Trophoblast cell (in vitro differentiated cells and primary cell): ENCODE data around the gene LTF.

ENCODE experiments used
- DNase-seq, 2 donors: peaks; one replicate each; pipeline ENCODE4 v3.0.0-alpha.2; 2016
- H2AFZ ChIP-seq: 2 replicates; pipeline ENCODE4 v1.6.1; 2013; ENCODE audit warnings: low read length, moderate library complexity, mild to moderate bottlenecking; ENCODE audit not compliant: insufficient read depth, poor library complexity
- H2AK5ac ChIP-seq: 2 replicates; pipeline ENCODE4 v1.6.1; 2013; ENCODE audit warnings: mild to moderate bottlenecking, low read length
- H2BK120ac ChIP-seq: 2 replicates; pipeline ENCODE4 v1.6.1; 2013; ENCODE audit warnings: low read length, mild to moderate bottlenecking, moderate library complexity; ENCODE audit not compliant: insufficient read depth, poor library complexity
- H2BK12ac ChIP-seq: 2 replicates; pipeline ENCODE4 v1.6.1; 2013; ENCODE audit warnings: mild to moderate bottlenecking, low read length, moderate library complexity
- H2BK5ac ChIP-seq: 2 replicates; pipeline ENCODE4 v1.6.1; 2013; ENCODE audit warnings: low read length, low read depth, moderate library complexity, mild to moderate bottlenecking; ENCODE audit not compliant: poor library complexity
- H3K14ac ChIP-seq: 2 replicates; pipeline ENCODE4 v1.6.1; 2013; ENCODE audit warnings: mild to moderate bottlenecking, low read length
- H3K18ac ChIP-seq: 2 replicates; pipeline ENCODE4 v1.6.1; 2013; ENCODE audit warnings: mild to moderate bottlenecking, low read length
- H3K23ac ChIP-seq: 2 replicates; pipeline ENCODE4 v1.6.1; 2013; ENCODE audit warnings: low read length
- H3K27ac ChIP-seq: 2 replicates; pipeline ENCODE4 v1.5.1; 2013; ENCODE audit warnings: low read depth, mild to moderate bottlenecking, inconsistent platforms, low read length, moderate library complexity
- H3K27me3 ChIP-seq: 2 replicates; pipeline ENCODE4 v1.6.1; 2013; ENCODE audit warnings: inconsistent platforms, mild to moderate bottlenecking, low read length, moderate library complexity; ENCODE audit not compliant: insufficient read depth
- H3K36me3 ChIP-seq, 2 experiments: 1 replicate in 1 of 2; 2 replicates in 1 of 2; pipeline ENCODE4 v1.6.1; 2013; ENCODE audit warnings: low read length in 2 of 2, mild to moderate bottlenecking in 2 of 2, moderate library complexity in 1 of 2; ENCODE audit not compliant: insufficient read depth in 2 of 2, control insufficient read depth in 1 of 2
- H3K4ac ChIP-seq: 2 replicates; pipeline ENCODE4 v1.6.1; 2013; ENCODE audit warnings: low read depth, mild to moderate bottlenecking, low read length, moderate library complexity
- H3K4me1 ChIP-seq, 2 experiments: 1 replicate in 1 of 2; 2 replicates in 1 of 2; pipeline ENCODE4 v1.6.1; 2013; ENCODE audit warnings: low read length in 2 of 2, mild to moderate bottlenecking in 2 of 2, moderate library complexity in 1 of 2; ENCODE audit not compliant: insufficient read depth in 2 of 2, control insufficient read depth in 1 of 2
- H3K4me2 ChIP-seq: 2 replicates; pipeline ENCODE4 v1.6.1; 2013; ENCODE audit warnings: inconsistent platforms, mild to moderate bottlenecking, low read length, moderate library complexity
- H3K4me3 ChIP-seq: 2 replicates; pipeline ENCODE4 v1.5.1; 2013; ENCODE audit warnings: mild to moderate bottlenecking, low read depth, low read length, inconsistent platforms
- H3K79me1 ChIP-seq: one replicate; pipeline ENCODE4 v1.6.1; 2013; ENCODE audit warnings: low read length
- H3K79me2 ChIP-seq: 2 replicates; pipeline ENCODE4 v1.6.1; 2013; ENCODE audit warnings: low read length, mild to moderate bottlenecking; ENCODE audit not compliant: control insufficient read depth, insufficient read depth, poor library complexity
- H3K9ac ChIP-seq: 2 replicates; pipeline ENCODE4 v1.6.1; 2013; ENCODE audit warnings: mild to moderate bottlenecking, low read length
- H3K9me3 ChIP-seq: 2 replicates; pipeline ENCODE4 v1.6.1; 2013; ENCODE audit warnings: low read depth, mild to moderate bottlenecking, control low read depth, inconsistent platforms, low read length; ENCODE audit not compliant: insufficient read depth
- H4K12ac ChIP-seq: 2 replicates; pipeline ENCODE4 v1.6.1; 2013; ENCODE audit warnings: low read depth, mild to moderate bottlenecking, low read length, moderate library complexity
- H4K8ac ChIP-seq: 2 replicates; pipeline ENCODE4 v1.6.1; 2013; ENCODE audit warnings: low read depth, mild to moderate bottlenecking, low read length, moderate library complexity
- H4K91ac ChIP-seq: one replicate; pipeline ENCODE4 v1.6.1; 2013; ENCODE audit warnings: low read depth, mild to moderate bottlenecking, low read length, moderate library complexity
- WGBS: extraction: QIAGEN DNeasy Blood & Tissue Kit; methylation state at CpG from one replicate; pipeline ENCODE4 v1.1.7; 2013; ENCODE audit warnings: missing lambda C conversion rate; ENCODE audit not compliant: insufficient read length, insufficient coverage; ENCODE audit errors: extremely low coverage; 5-methylcytosine and 5-hydroxymethylcytosine counted together

LTF gene

GRCh38 chr3:46491089-46492070, 26.7 kb upstream of the LTF start:
- no peak overlapping the region for H3K4ac ChIP-seq
- no peak overlapping the region for H2AK5ac ChIP-seq
- no peak overlapping the region for H2BK5ac ChIP-seq
- H3K9ac ChIP-seq: no peak overlapping the region
- no peaks in the 10 kb centered on the region for H3K36me3 ChIP-seq
- no peak overlapping the region for H2BK12ac ChIP-seq
- no peak overlapping the region for H3K27ac ChIP-seq
- H2AFZ ChIP-seq: no peak overlapping the region
- DNase-seq: no peak
- no peak overlapping the region for H4K12ac ChIP-seq
- no CpG with 5 or more reads among the region's 11 CpGs for WGBS
- H3K14ac ChIP-seq: no peak overlapping the region
- no peaks in the 10 kb centered on the region for H3K27me3 ChIP-seq
- no peak overlapping the region for H3K18ac ChIP-seq
- peaks cover 0 to 6% of the 10 kb centered on the region in 2 experiments for H3K4me1 ChIP-seq
- H4K8ac ChIP-seq: no peak overlapping the region
- no peak overlapping the region for H3K23ac ChIP-seq
- H3K79me1 ChIP-seq: peaks cover 2% of the 10 kb centered on the region
- H2BK120ac ChIP-seq: peak overlapping the region; percentile 4
- no peak overlapping the region for H3K4me2 ChIP-seq
- no peaks in the 10 kb centered on the region for H3K79me2 ChIP-seq
- H3K9me3 ChIP-seq: no peaks in the 10 kb centered on the region
- H3K4me3 ChIP-seq: no peak overlapping the region
- no peak overlapping the region for H4K91ac ChIP-seq

- Histone ChIP-seq H3K18ac (no peak overlapping the region), H2BK12ac (no peak overlapping the region), H3K4me3 (no peak overlapping the region), H2BK5ac (no peak overlapping the region), H2AFZ (no peak overlapping the region), H4K12ac (no peak overlapping the region), H3K27me3 (no peaks in the 10 kb centered on the region), H3K4me1 (peaks cover 0 to 2% of the 10 kb centered on the region in 2 experiments), H3K9ac (no peak overlapping the region), H4K91ac (no peak overlapping the region), H2AK5ac (no peak overlapping the region), H3K9me3 (no peaks in the 10 kb centered on the region), H3K27ac (no peak overlapping the region), H3K79me2 (no peaks in the 10 kb centered on the region), H3K79me1 (no peaks in the 10 kb centered on the region), H3K4me2 (no peak overlapping the region), H3K14ac (no peak overlapping the region), H3K4ac (no peak overlapping the region), H3K36me3 (no peaks in the 10 kb centered on the region), H2BK120ac (no peak overlapping the region), H4K8ac (no peak overlapping the region), H3K23ac (no peak overlapping the region)
- peak; percentile 66 to 83 for DNase-seq
- no CpG with 5 or more reads among the region's 6 CpGs for WGBS
These were observed 25.8 kb upstream of the LTF start for GRCh38 chr3:46490338-46491084.

- Histone ChIP-seq H3K4ac (no peak overlapping the region), H3K4me2 (no peak overlapping the region), H3K79me1 (no peaks in the 10 kb centered on the region), H4K8ac (no peak overlapping the region), H3K27me3 (no peaks in the 10 kb centered on the region), H3K14ac (no peak overlapping the region), H3K36me3 (no peaks in the 10 kb centered on the region), H2BK5ac (no peak overlapping the region), H3K4me1 (peaks cover 0 to 2% of the 10 kb centered on the region in 2 experiments), H3K9me3 (peaks cover 2% of the 10 kb centered on the region), H2AFZ (no peak overlapping the region), H3K18ac (no peak overlapping the region), H4K91ac (no peak overlapping the region), H2BK120ac (no peak overlapping the region), H2BK12ac (no peak overlapping the region), H3K23ac (no peak overlapping the region), H3K4me3 (no peak overlapping the region), H3K79me2 (no peaks in the 10 kb centered on the region), H4K12ac (no peak overlapping the region), H2AK5ac (no peak overlapping the region), H3K27ac (no peak overlapping the region), H3K9ac (no peak overlapping the region)
- WGBS: no CpG with 5 or more reads among the region's 1 CpG
- DNase-seq: peak; percentile 46 to 78
These were observed 25.2 kb upstream of the LTF start for GRCh38 chr3:46489875-46490274.

GRCh38 chr3:46489381-46489780, 24.7 kb upstream of the LTF start:
- WGBS: no CpG with 5 or more reads among the region's 4 CpGs
- H2BK120ac ChIP-seq: no peak overlapping the region
- no peak for DNase-seq

More at GRCh38 chr3:46489381-46489780, 24.7 kb upstream of the LTF start:
- no peak overlapping the region for H2AFZ ChIP-seq
- H3K23ac ChIP-seq: no peak overlapping the region
- H3K27me3 ChIP-seq: no peaks in the 10 kb centered on the region
- H2AK5ac ChIP-seq: no peak overlapping the region
- no peak overlapping the region for H2BK12ac ChIP-seq
- peaks cover 2% of the 10 kb centered on the region for H3K9me3 ChIP-seq
- no peak overlapping the region for H3K4me2 ChIP-seq
- H4K8ac ChIP-seq: no peak overlapping the region
- no peak overlapping the region for H2BK5ac ChIP-seq
- no peak overlapping the region for H4K12ac ChIP-seq
- H3K36me3 ChIP-seq: no peaks in the 10 kb centered on the region
- H3K79me1 ChIP-seq: no peaks in the 10 kb centered on the region
- no peak overlapping the region for H3K18ac ChIP-seq
- H3K27ac ChIP-seq: no peak overlapping the region
- H3K4ac ChIP-seq: no peak overlapping the region
- peaks cover 0 to 2% of the 10 kb centered on the region in 2 experiments for H3K4me1 ChIP-seq
- no peak overlapping the region for H3K4me3 ChIP-seq
- H3K79me2 ChIP-seq: no peaks in the 10 kb centered on the region
- H3K9ac ChIP-seq: no peak overlapping the region
- H3K14ac ChIP-seq: no peak overlapping the region
- H4K91ac ChIP-seq: no peak overlapping the region
